Endothelial cell of umbilical vein (primary cell): ENCODE measurements around the gene NBL1. TPM values are rescaled to one million over a fixed set of nuclear protein-coding genes. Genes with fewer than 3 reads are reported as not detected.

Experiments
- Bru-seq: library from RNA; stranded (reverse); fragments of 400-500 nt; gene quantifications from one replicate; lab custom pipeline; 2021; lab: Mats Ljungman, UMichigan
- BruChase-seq, 2 experiments: library from RNA; stranded (reverse); fragments of 400-500 nt; gene quantifications; one replicate each; lab custom pipeline; 2021; lab: Mats Ljungman, UMichigan
- BruUV-seq: library from RNA; stranded (reverse); fragments of 400-500 nt; replicated peaks from 2 replicates; lab custom pipeline; 2021; lab: Mats Ljungman, UMichigan
- CTCF ChIA-PET: fragments of 300-600, 350-600 bp; sonication (Branson Sonifier 250); formaldehyde crosslinking; loops from one replicate; lab custom pipeline; 2021; ENCODE audit warnings: antibody characterized with exemption, inconsistent platforms; lab: Charles Lee
- POLR2A ChIA-PET: fragments of 300-600, 350-600 bp; sonication (Branson Sonifier 250); formaldehyde crosslinking; loops from one replicate; lab custom pipeline; 2021; ENCODE audit warnings: antibody characterized with exemption, inconsistent platforms; lab: Charles Lee
- DNase-seq: peaks from one replicate; pipeline ENCODE4 v3.0.0-alpha.2; 2011; ENCODE audit warnings: low read depth, low spot score
- FAIRE-seq: peaks from 2 replicates; lab custom pipeline; 2011; peaks lifted over from hg19 to GRCh38; lab: Jason Lieb, UNC
- H2AFZ ChIP-seq: 2 replicates; pipeline ENCODE4 v1.6.0; 2012; ENCODE audit warnings: low read depth, low read length, control low read depth, inconsistent platforms
- H3K27ac ChIP-seq: 2 replicates; pipeline ENCODE4 v1.5.1; 2011; ENCODE audit warnings: low read depth, mild to moderate bottlenecking, control low read depth, low read length, moderate library complexity; ENCODE audit not compliant: insufficient read depth
- H3K27me3 ChIP-seq, 2 experiments: 2 replicates each; pipeline versions ENCODE4 v1.6.0 to v1.6.1; 2011; ENCODE audit warnings: low read length in 2 of 2, mixed read lengths in 1 of 2; ENCODE audit not compliant: control insufficient read depth in 2 of 2, insufficient read depth in 2 of 2
- H3K36me3 ChIP-seq, 2 experiments: 2 replicates in 1 of 2; 3 replicates in 1 of 2; pipeline ENCODE4 v1.5.1; 2011; ENCODE audit warnings: low read length in 2 of 2, mild to moderate bottlenecking in 1 of 2, moderate library complexity in 1 of 2; ENCODE audit not compliant: control insufficient read depth in 2 of 2, insufficient read depth in 2 of 2; ENCODE audit errors: extremely low read depth in 1 of 2
- H3K4me1 ChIP-seq: 3 replicates; pipeline ENCODE4 v1.5.1; 2011; ENCODE audit warnings: mild to moderate bottlenecking, low read length; ENCODE audit not compliant: control insufficient read depth, insufficient read depth; ENCODE audit errors: extremely low read depth
- H3K4me2 ChIP-seq: 2 replicates; pipeline ENCODE4 v1.6.1; 2011; ENCODE audit warnings: low read length, control low read depth, mixed read lengths; ENCODE audit not compliant: insufficient read depth
- H3K4me3 ChIP-seq, 3 experiments: fragments of 200-600 bp in 1 of 3; sonication (generic), shearing (Covaris generic) in 1 of 3; replicated peaks in 1 of 3; 2 replicates each; pipeline ENCODE4 v1.5.1; 2011 to 2016; ENCODE audit warnings: control low read depth in 3 of 3, low read length in 3 of 3, mild to moderate bottlenecking in 2 of 3, inconsistent platforms in 1 of 3, low read depth in 1 of 3, moderate library complexity in 1 of 3; ENCODE audit not compliant: insufficient read depth in 1 of 3
- H3K79me2 ChIP-seq: 2 replicates; pipeline ENCODE4 v1.6.0; 2012; ENCODE audit warnings: low read length, inconsistent platforms; ENCODE audit not compliant: control insufficient read depth, insufficient read depth
- H3K9ac ChIP-seq: replicated peaks from 2 replicates; pipeline ENCODE3; 2011; ENCODE audit warnings: low read length, control low read depth; ENCODE audit not compliant: insufficient read depth; ENCODE audit errors: extremely low read depth
- H3K9me1 ChIP-seq: replicated peaks from 3 replicates; pipeline ENCODE4 v1.6.0; 2011; ENCODE audit warnings: mild to moderate bottlenecking, low read length; ENCODE audit not compliant: control insufficient read depth, insufficient read depth; ENCODE audit errors: extremely low read depth
- H3K9me3 ChIP-seq: replicated peaks from 2 replicates; pipeline ENCODE4 v1.5.1; 2012; ENCODE audit warnings: low read length, inconsistent platforms; ENCODE audit not compliant: control insufficient read depth, insufficient read depth
- H4K20me1 ChIP-seq: replicated peaks from 2 replicates; pipeline ENCODE3; 2011; ENCODE audit warnings: mild to moderate bottlenecking, low read length; ENCODE audit not compliant: control insufficient read depth, insufficient read depth; ENCODE audit errors: extremely low read depth
- EZH2 ChIP-seq: IDR thresholded peaks from 2 replicates; pipeline ENCODE4 v1.6.1; 2012; ENCODE audit warnings: borderline replicate concordance, low read depth, mild to moderate bottlenecking, moderate library complexity, low read length, inconsistent platforms; ENCODE audit not compliant: severe bottlenecking
- FOS ChIP-seq: IDR thresholded peaks from 2 replicates; pipeline ENCODE4 v1.6.1; 2011; ENCODE audit warnings: mild to moderate bottlenecking, low read length, moderate library complexity, borderline replicate concordance; ENCODE audit not compliant: insufficient read depth
- GATA2 ChIP-seq: IDR thresholded peaks from 2 replicates; pipeline ENCODE4 v1.7.0; 2011; ENCODE audit warnings: low read depth, mild to moderate bottlenecking, moderate library complexity, mixed read lengths, low read length; ENCODE audit not compliant: insufficient read length, insufficient read depth
- JUN ChIP-seq: IDR thresholded peaks from 2 replicates; pipeline ENCODE4 v1.6.1; 2011; ENCODE audit warnings: borderline replicate concordance, low read depth; ENCODE audit not compliant: insufficient read length, insufficient read depth
- MYC ChIP-seq: IDR thresholded peaks from one replicate; pipeline ENCODE4 v1.6.1; 2011; ENCODE audit warnings: mild to moderate bottlenecking, low read depth, low read length
- POLR2A ChIP-seq: IDR thresholded peaks from 2 replicates; pipeline ENCODE4 v1.6.1; 2012; ENCODE audit warnings: low read depth, mild to moderate bottlenecking, control low read depth, low read length
- POLR2AphosphoS5 ChIP-seq: IDR thresholded peaks from 2 replicates; pipeline ENCODE4 v1.6.1; 2012; ENCODE audit warnings: low read depth, mild to moderate bottlenecking, control low read depth, low read length, moderate library complexity; ENCODE audit not compliant: insufficient read depth
- dilution Hi-C: fragments of 300-500 bp; cut with MboI; formaldehyde crosslinking; loops from one replicate; pipeline ENCODE4 v1.15.0; 2019; ENCODE audit warnings: low sequenced_read_pairs; ENCODE audit not compliant: extremely low pct_ligation_motif_present
- intact Hi-C: fragments of 100-400 bp; cut with micrococcal nuclease; formaldehyde crosslinking; loops from one replicate; pipeline ENCODE4 v1.10.0; 2022
- long read RNA-seq: library from polyadenylated mRNA; stranded (forward); transcript quantifications from one replicate; pipeline ENCODE4 v2.0.0, GENCODE V29; 2021
- polyA minus RNA-seq, 3 experiments: library from RNA; depleted of rRNA, polyadenylated mRNA; stranded (reverse); fragments of >200 nt; gene quantifications; 1 replicate in 1 of 3; 2 replicates in 2 of 3; pipeline ENCODE4 v1.2.3, GENCODE V29; 2011
- polyA plus RNA-seq, 4 experiments: library from polyadenylated mRNA; depleted of rRNA in 3 of 4; stranded (reverse) in 3 of 4; unstranded in 1 of 4; fragments of >200 nt; gene quantifications; 2 replicates each; pipeline versions ENCODE4 v1.2.1 to v1.2.3, GENCODE V29; 2011 to 2012; ENCODE audit warnings: missing spikeins in 1 of 4
- total RNA-seq: library from RNA; stranded (reverse); gene quantifications from 2 replicates; pipeline ENCODE4 v1.2.3, GENCODE V29; 2021
- TF ChIP-seq, protein P1 (sequence below), 2 donors: IDR thresholded peaks; 1 replicate in 1 of 2; 2 replicates in 1 of 2; pipeline ENCODE4 v1.5.1; 2011; ENCODE audit warnings: low read length in 2 of 2, mild to moderate bottlenecking in 2 of 2, moderate library complexity in 2 of 2, control low read depth in 1 of 2, inconsistent platforms in 1 of 2, low read depth in 1 of 2; ENCODE audit not compliant: insufficient read depth in 1 of 2; ENCODE audit errors: extremely low read depth in 1 of 2
- TF ChIP-seq, protein P2 (sequence below): IDR thresholded peaks from 2 replicates; pipeline ENCODE4 v1.6.1; 2011; ENCODE audit not compliant: insufficient read depth, insufficient read length

NBL1 gene, protein sequence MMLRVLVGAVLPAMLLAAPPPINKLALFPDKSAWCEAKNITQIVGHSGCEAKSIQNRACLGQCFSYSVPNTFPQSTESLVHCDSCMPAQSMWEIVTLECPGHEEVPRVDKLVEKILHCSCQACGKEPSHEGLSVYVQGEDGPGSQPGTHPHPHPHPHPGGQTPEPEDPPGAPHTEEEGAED
- total RNA-seq (39.8 and 40.5 TPM in 2 replicates), polyA plus RNA-seq (36.2 and 49.6 TPM in 2 replicates), polyA minus RNA-seq (55.7 and 64.4 TPM in 2 replicates), Bru-seq, nascent RNA (percentile 42 among the genes with signal in this experiment), BruChase-seq, experiment 1, labeled RNA remaining after a 6-hour chase (percentile 86 among the genes with signal in this experiment), BruChase-seq, experiment 2, labeled RNA remaining after a 2-hour chase (percentile 65 among the genes with signal in this experiment)
- polyA plus RNA-seq (2011; cell fraction: cytosol; rRNA removed) = 29.4 and 41.5 TPM in 2 replicates
- polyA plus RNA-seq (2011; cell fraction: nucleus; rRNA removed) = 11.9 and 14.7 TPM in 2 replicates
- 26.3 and 36.2 TPM in 2 replicates for polyA plus RNA-seq (2012)
- polyA minus RNA-seq (2011; cell fraction: cytosol; rRNA and poly(A)+ RNA removed) = 40.1 TPM
- 4.9 and 6.8 TPM in 2 replicates for polyA minus RNA-seq (2011; cell fraction: nucleus; rRNA and poly(A)+ RNA removed)
- long read RNA-seq, transcript NBL1-202 (4 exons, 2,172 nt) = major isoform, 66 of 97 reads
- long read RNA-seq, partial matches to known transcripts = 29 of 97 reads
- long read RNA-seq, other reads (novel, unspliced or antisense) = 2 of 97 reads

DNA sequence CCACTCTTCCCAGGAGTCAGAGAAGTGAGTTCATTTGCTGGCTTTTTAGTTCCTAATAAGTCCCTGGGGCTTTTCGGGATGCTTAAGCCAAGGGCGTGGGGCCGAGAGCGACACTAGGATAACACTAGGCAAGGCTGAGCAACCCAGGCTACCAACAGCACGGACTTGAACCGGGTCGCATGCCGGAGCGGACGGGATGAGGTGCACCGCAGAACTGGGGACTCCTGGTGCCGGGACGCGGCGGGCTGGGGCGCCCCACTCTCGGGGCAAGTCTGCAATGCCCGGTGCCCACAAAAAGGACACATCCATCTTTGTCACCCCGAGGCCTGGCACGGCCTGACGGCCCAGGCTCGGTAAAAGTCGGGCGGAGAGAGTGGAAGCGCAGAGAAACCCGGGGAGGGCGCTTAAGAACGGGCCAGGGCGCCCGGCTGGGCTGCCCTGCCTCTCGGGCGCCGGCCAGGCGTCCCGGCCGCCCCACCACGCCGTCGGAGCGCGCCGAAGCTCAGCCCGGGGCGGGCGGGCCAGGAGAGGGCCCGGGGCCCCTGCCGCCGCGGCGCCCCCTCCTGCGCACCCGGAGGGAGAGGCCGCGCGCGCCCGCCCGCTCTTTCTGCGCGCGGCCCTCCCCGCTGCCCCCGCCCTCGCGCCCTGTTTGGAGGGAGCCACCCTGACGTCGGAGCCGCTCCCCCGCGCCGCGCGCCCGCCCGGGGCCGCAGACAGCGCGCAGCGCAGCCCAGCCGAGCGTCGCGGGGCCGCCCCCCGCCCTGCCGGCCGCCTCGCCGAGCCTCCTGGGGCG, at the start of gene NBL1:
Gene NBL1, plus strand, starts transcription at position 710 of the 793 bp plus-strand sequence. CDS start 10,720 bp downstream, outside the sequence.
- CTCF ChIA-PET = interaction anchor here (1.1 to 4.7 kb wide), 8 partner anchors 10 to 253 kb away, joined by 3 to 21 read pairs (median 5); a partner anchor contains a TSS
- H3K27ac ChIP-seq = no peak within 1 kb of the TSS
- DNase-seq (peak; percentile 54), FAIRE-seq (peak; percentile 60)
- peak within 1 kb of the TSS; percentile 85 for H2AFZ ChIP-seq
- no peaks in the 10 kb centered on the region for H3K9me1 ChIP-seq
- H3K4me2 ChIP-seq = peak within 1 kb of the TSS; percentile 72
- H3K36me3 ChIP-seq = no peaks in the 10 kb centered on the region
- TF ChIP-seq JUN (no peak), POLR2AphosphoS5 (no peak), GATA2 (no peak), EZH2 (no peak), FOS (no peak), POLR2A (no peak), MYC (no peak)
- TF ChIP-seq, protein P1, sequence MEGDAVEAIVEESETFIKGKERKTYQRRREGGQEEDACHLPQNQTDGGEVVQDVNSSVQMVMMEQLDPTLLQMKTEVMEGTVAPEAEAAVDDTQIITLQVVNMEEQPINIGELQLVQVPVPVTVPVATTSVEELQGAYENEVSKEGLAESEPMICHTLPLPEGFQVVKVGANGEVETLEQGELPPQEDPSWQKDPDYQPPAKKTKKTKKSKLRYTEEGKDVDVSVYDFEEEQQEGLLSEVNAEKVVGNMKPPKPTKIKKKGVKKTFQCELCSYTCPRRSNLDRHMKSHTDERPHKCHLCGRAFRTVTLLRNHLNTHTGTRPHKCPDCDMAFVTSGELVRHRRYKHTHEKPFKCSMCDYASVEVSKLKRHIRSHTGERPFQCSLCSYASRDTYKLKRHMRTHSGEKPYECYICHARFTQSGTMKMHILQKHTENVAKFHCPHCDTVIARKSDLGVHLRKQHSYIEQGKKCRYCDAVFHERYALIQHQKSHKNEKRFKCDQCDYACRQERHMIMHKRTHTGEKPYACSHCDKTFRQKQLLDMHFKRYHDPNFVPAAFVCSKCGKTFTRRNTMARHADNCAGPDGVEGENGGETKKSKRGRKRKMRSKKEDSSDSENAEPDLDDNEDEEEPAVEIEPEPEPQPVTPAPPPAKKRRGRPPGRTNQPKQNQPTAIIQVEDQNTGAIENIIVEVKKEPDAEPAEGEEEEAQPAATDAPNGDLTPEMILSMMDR (IDR thresholded peaks at IDR 0.05; ENCODE audit: extremely low read depth in 1 of 2, insufficient read depth in 1 of 2, low read depth in 1 of 2, low read length in 2 of 2) = no peak
- TF ChIP-seq, protein P2, sequence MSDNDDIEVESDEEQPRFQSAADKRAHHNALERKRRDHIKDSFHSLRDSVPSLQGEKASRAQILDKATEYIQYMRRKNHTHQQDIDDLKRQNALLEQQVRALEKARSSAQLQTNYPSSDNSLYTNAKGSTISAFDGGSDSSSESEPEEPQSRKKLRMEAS = no peak
- no peaks in the 10 kb centered on the region for H4K20me1 ChIP-seq
- BruUV-seq = no TSS peak
- H3K4me1 ChIP-seq = peaks cover 12% of the 10 kb centered on the region
- H3K27me3 ChIP-seq = peaks cover 0 to 1% of the 10 kb centered on the region in 2 experiments
- peak within 1 kb of the TSS; percentile 31 to 49 (median 31) for H3K4me3 ChIP-seq
- no peaks in the 10 kb centered on the region for H3K9me3 ChIP-seq
- POLR2A ChIA-PET = interaction anchor here (0.6 kb wide), 1 partner anchor 46 kb away, joined by 4 read pairs; no protein-coding TSS in a partner anchor
- dilution Hi-C loops = loop anchor here (25.0 kb wide), 1 partner anchor 231 kb away; no protein-coding TSS in a partner anchor
- peak within 1 kb of the TSS; percentile 29 for H3K9ac ChIP-seq
- H3K79me2 ChIP-seq = peaks cover 6% of the 10 kb centered on the region
- intact Hi-C loops = loop anchor here (1.0 to 2.0 kb wide), 3 partner anchors 47 to 205 kb away; a partner anchor contains a TSS
